NT2/D1 (cell line): ENCODE results near the gene SRCIN1.

Experiments
- SUZ12 ChIP-seq: IDR thresholded peaks from 2 replicates; pipeline ENCODE4 v1.6.1; 2011; ENCODE audit not compliant: insufficient read length, insufficient read depth; ENCODE audit errors: extremely low read depth
- YY1 ChIP-seq: IDR thresholded peaks from 2 replicates; pipeline ENCODE4 v1.6.1; 2011; ENCODE audit not compliant: insufficient read length, insufficient read depth
- ZNF274 ChIP-seq: IDR thresholded peaks from 2 replicates; pipeline ENCODE4 v1.6.1; 2011; ENCODE audit warnings: mild to moderate bottlenecking, low read depth, low read length

DNA sequence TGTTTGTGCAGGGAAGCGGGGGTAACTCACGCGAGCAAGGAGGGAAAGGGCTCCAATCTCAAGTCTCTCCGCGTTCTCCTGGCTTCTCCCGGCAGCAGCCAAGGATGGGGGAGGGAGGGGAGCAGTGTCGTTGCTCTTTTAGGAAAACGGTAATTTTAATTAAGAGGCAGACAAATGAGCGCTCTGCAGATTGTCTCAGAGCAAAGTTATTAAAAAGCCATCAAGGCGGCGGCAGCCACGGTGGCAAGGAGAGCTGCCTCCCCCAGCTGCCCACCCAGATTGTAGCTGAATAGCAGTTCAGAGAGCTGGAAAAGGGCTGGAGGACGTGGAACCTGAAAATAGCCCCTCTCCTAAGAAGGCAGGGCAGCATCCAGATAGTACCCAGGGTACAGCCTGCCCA is 11.6 kb downstream of the SRCIN1 start:
- no peak for TF ChIP-seq YY1
- TF ChIP-seq SUZ12 = no peak
- TF ChIP-seq ZNF274 = no peak
